ENCODE results near the gene SKP1. TPM values are rescaled to one million over a fixed set of nuclear protein-coding genes. Genes with fewer than 3 reads are reported as not detected.
A peak's percentile ranks its signal among the peaks of the same experiment; 100 is the strongest.

Gene SKP1
- polyA plus RNA-seq, 3 donors: 182 to 787 (median 735) TPM

DNA sequence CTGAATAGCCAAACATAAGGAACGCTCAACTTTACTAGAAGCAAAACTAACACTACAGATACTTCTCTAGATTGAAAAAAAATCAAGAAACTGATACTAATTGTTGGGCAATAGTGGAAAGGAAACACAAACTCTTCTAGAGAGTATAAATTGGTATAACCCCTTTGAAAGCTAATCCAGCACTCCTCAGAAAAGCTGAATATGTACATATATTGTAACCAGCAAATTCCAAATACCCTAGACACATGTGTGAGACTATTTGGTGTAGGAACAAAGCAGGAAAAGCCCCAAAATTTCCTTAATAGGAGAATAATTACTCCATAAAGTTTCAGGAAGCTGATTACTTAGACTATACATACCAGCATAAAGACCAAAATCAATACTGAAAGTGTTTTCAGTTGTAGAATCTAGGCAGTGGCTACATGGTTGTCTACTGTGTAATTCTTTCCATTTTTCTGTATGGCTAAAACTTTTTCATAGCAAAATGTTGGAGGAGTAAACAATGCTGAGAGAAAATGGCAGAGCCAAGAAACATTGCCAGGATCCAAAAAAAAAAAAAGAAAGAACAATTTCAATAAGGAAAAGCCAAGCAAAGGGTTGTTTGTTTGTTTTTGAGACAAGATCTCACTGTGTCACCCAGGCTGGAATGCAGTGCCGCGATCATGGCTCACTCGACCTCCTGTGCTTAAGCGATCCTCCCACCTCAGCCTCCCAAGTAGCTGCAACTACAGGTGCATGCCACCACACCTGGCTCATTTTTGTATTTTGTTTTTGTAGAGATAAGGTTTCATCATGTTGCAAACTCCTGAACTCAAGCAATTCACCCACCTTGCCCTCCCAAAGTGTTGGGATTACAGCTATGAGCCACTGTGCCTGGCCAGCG, 15.0 kb downstream of the SKP1 start:
- Histone ChIP-seq H3K27me3 (ENCODE audit: control insufficient read depth in 2 of 2, insufficient read depth in 2 of 2, low read length in 2 of 2) (no peaks in the 10 kb centered on the region), H3K9me3 (replicated peaks in 1 of 2; ENCODE audit: control insufficient read depth in 1 of 2, insufficient read depth in 1 of 2, low read length in 2 of 2) (peaks cover 0 to 8% of the 10 kb centered on the region in 2 donors), H3K4me2 (replicated peaks; ENCODE audit: extremely low read depth, low read length, poor library complexity, severe bottlenecking) (no peak overlapping the region), H3K4me1 (ENCODE audit: control insufficient read depth in 1 of 2, insufficient read depth in 2 of 2, low read length in 2 of 2) (no peaks in the 10 kb centered on the region), H3K4me3 (replicated peaks in 1 of 3; ENCODE audit: low read depth in 2 of 3, low read length in 3 of 3) (no peak overlapping the region), H3K9ac (ENCODE audit: insufficient read depth, low read length, poor library complexity, severe bottlenecking) (no peak overlapping the region), H3K36me3 (replicated peaks in 1 of 2; ENCODE audit: control insufficient read depth in 1 of 2, insufficient read depth in 2 of 2, low read length in 2 of 2) (peaks cover 80 to 97% of the 10 kb centered on the region in 2 donors), H3K27ac (ENCODE audit: low read depth in 1 of 2, low read length in 2 of 2) (no peak overlapping the region), H3K79me2 (ENCODE audit: insufficient read depth, low read length) (no peaks in the 10 kb centered on the region), H2AFZ (ENCODE audit: insufficient read depth, low read depth, low read length, poor library complexity, severe bottlenecking) (no peak overlapping the region), H4K20me1 (ENCODE audit: insufficient read depth, low read length) (peaks cover 35% of the 10 kb centered on the region)
- Mint-ChIP-seq H3K4me1 (no peaks in the 10 kb centered on the region), H3K36me3 (peaks cover 74 to 91% of the 10 kb centered on the region in 2 donors), H3K27me3 (ENCODE audit: low read depth in 3 of 3) (no peaks in the 10 kb centered on the region), H3K4me3 (no peak overlapping the region), H3K27ac (no peak overlapping the region), H3K9me3 (peaks cover 0 to 10% (median 3%) of the 10 kb centered on the region in 7 donors)
- WGBS (ENCODE audit: insufficient coverage): 100% methylated on average over 1 of the region's 6 CpGs
- DNase-seq: no peak
- TF ChIP-seq, protein P1, sequence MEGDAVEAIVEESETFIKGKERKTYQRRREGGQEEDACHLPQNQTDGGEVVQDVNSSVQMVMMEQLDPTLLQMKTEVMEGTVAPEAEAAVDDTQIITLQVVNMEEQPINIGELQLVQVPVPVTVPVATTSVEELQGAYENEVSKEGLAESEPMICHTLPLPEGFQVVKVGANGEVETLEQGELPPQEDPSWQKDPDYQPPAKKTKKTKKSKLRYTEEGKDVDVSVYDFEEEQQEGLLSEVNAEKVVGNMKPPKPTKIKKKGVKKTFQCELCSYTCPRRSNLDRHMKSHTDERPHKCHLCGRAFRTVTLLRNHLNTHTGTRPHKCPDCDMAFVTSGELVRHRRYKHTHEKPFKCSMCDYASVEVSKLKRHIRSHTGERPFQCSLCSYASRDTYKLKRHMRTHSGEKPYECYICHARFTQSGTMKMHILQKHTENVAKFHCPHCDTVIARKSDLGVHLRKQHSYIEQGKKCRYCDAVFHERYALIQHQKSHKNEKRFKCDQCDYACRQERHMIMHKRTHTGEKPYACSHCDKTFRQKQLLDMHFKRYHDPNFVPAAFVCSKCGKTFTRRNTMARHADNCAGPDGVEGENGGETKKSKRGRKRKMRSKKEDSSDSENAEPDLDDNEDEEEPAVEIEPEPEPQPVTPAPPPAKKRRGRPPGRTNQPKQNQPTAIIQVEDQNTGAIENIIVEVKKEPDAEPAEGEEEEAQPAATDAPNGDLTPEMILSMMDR (IDR thresholded peaks at IDR 0.05): no peak
- intact Hi-C loops (cut with micrococcal nuclease): no loop called here

DNA sequence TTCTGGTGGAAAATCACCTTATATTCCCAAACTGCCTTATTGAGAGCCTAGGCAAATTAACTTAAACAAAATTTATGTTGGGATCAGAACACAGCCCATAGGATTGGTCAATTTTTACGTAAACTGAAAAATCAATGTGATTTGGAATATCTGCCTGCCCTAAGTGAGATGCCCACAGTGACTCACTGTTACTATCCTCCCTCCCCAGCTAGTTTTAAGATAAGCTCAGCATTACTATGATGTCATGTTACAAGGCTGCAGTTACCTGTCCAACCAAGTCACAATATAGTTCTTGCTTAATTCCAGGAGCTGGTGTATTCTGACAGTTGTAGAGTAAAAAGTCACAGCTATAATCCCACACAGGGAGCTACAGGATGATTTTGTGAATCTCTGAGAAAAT, 23.1 kb downstream of the SKP1 start:
- no peaks in the 10 kb centered on the region for H3K27me3 ChIP-seq (ENCODE audit: control insufficient read depth in 2 of 2, insufficient read depth in 2 of 2, low read length in 2 of 2)
- Mint-ChIP-seq H3K27me3 (ENCODE audit: low read depth in 3 of 3) (peaks cover 0 to 1% (median 0%) of the 10 kb centered on the region in 3 donors), H3K9me3 (no peaks in the 10 kb centered on the region), H3K4me1 (peaks cover 3% of the 10 kb centered on the region), H3K27ac (peak overlapping the region in 1 of 7 donors; percentile 63), H3K36me3 (peaks cover 85 to 87% of the 10 kb centered on the region in 2 donors), H3K4me3 (no peak overlapping the region)
- DNase-seq: no peak
- H3K4me2 ChIP-seq (replicated peaks; ENCODE audit: extremely low read depth, low read length, poor library complexity, severe bottlenecking): no peak overlapping the region
- no peak overlapping the region for H3K9ac ChIP-seq (ENCODE audit: insufficient read depth, low read length, poor library complexity, severe bottlenecking)
- no peak overlapping the region for H2AFZ ChIP-seq (ENCODE audit: insufficient read depth, low read depth, low read length, poor library complexity, severe bottlenecking)
- no peaks in the 10 kb centered on the region for H3K79me2 ChIP-seq (ENCODE audit: insufficient read depth, low read length)
- intact Hi-C loops (cut with micrococcal nuclease): no loop called here
- H3K27ac ChIP-seq (ENCODE audit: low read depth in 1 of 2, low read length in 2 of 2): no peak overlapping the region
- H3K9me3 ChIP-seq (replicated peaks in 1 of 2; ENCODE audit: control insufficient read depth in 1 of 2, insufficient read depth in 1 of 2, low read length in 2 of 2): no peaks in the 10 kb centered on the region
- H3K36me3 ChIP-seq (replicated peaks in 1 of 2; ENCODE audit: control insufficient read depth in 1 of 2, insufficient read depth in 2 of 2, low read length in 2 of 2): peaks cover 92 to 100% of the 10 kb centered on the region in 2 donors
- peaks cover 31% of the 10 kb centered on the region for H4K20me1 ChIP-seq (ENCODE audit: insufficient read depth, low read length)
- TF ChIP-seq, protein P1 (IDR thresholded peaks at IDR 0.05): no peak
- no peaks in the 10 kb centered on the region for H3K4me1 ChIP-seq (ENCODE audit: control insufficient read depth in 1 of 2, insufficient read depth in 2 of 2, low read length in 2 of 2)
- no CpG with 5 or more reads among the region's 1 CpG for WGBS (ENCODE audit: insufficient coverage)
- H3K4me3 ChIP-seq (replicated peaks in 1 of 3; ENCODE audit: low read depth in 2 of 3, low read length in 3 of 3): no peak overlapping the region

Data from CD14-positive monocyte (primary cell).